IPS DF 6.9 (cell line): ENCODE data around the gene TAF4B.
"Not testable (repeated sequence)": the region's sequence is repeated elsewhere in the genome, so short reads cannot be mapped to it uniquely, and the experiment has no call there.

Experiments
- DNase-seq: peaks from one replicate; pipeline ENCODE4 v3.0.0-alpha.2; 2013; ENCODE audit warnings: low read depth, low spot score
- H3K27ac ChIP-seq: one replicate; pipeline ENCODE4 v1.5.1; 2013; ENCODE audit warnings: low read length, control low read depth
- H3K27me3 ChIP-seq: 2 replicates; pipeline ENCODE4 v1.6.1; 2013; ENCODE audit warnings: mild to moderate bottlenecking, low read length; ENCODE audit not compliant: control insufficient read depth, insufficient read depth
- H3K36me3 ChIP-seq: 2 replicates; pipeline ENCODE4 v1.6.1; 2013; ENCODE audit warnings: low read length; ENCODE audit not compliant: control insufficient read depth, insufficient read depth
- H3K4me1 ChIP-seq: 2 replicates; pipeline ENCODE4 v1.6.1; 2013; ENCODE audit warnings: low read length; ENCODE audit not compliant: control insufficient read depth, insufficient read depth
- H3K4me3 ChIP-seq: 2 replicates; pipeline ENCODE4 v1.5.1; 2013; ENCODE audit warnings: mild to moderate bottlenecking, low read length
- H3K9me3 ChIP-seq: 2 replicates; pipeline ENCODE4 v1.6.1; 2013; ENCODE audit warnings: low read length, inconsistent platforms; ENCODE audit not compliant: control insufficient read depth, insufficient read depth
- WGBS: extraction: QIAGEN DNeasy Blood & Tissue Kit; methylation state at CpG from one replicate; pipeline ENCODE4 v1.1.7; 2013; ENCODE audit warnings: mixed read lengths, missing lambda C conversion rate; ENCODE audit not compliant: insufficient read length, insufficient coverage; 5-methylcytosine and 5-hydroxymethylcytosine counted together

Gene TAF4B

GRCh38 chr18:26226229-26227050 lies at the start of gene TAF4B:
Gene TAF4B, plus strand, starts transcription at chr18:26226445. Its CDS starts 489 bp downstream, at chr18:26226934.
- Histone ChIP-seq H3K27ac (no peak within 1 kb of the TSS), H3K9me3 (no peaks in the 10 kb centered on the region), H3K27me3 (no peaks in the 10 kb centered on the region), H3K4me1 (no peaks in the 10 kb centered on the region), H3K36me3 (no peaks in the 10 kb centered on the region), H3K4me3 (peak within 1 kb of the TSS; percentile 78)
- DNase-seq: peak; percentile 88
- WGBS: no CpG with 5 or more reads among the region's 101 CpGs

GRCh38 chr18:26181343-26181826 lies 44.9 kb upstream of the TAF4B start:
- no peaks in the 10 kb centered on the region for H3K4me1 ChIP-seq
- H3K9me3 ChIP-seq: no peaks in the 10 kb centered on the region
- no peak for DNase-seq
- no CpG with 5 or more reads among the region's 7 CpGs for WGBS
- H3K27ac ChIP-seq: no peak overlapping the region
- H3K4me3 ChIP-seq: no peak overlapping the region
- no peaks in the 10 kb centered on the region for H3K27me3 ChIP-seq
- no peaks in the 10 kb centered on the region for H3K36me3 ChIP-seq

GRCh38 chr18:26183395-26184112 lies 42.7 kb upstream of the TAF4B start:
- no peaks in the 10 kb centered on the region for H3K36me3 ChIP-seq
- DNase-seq: no peak
- no peak overlapping the region for H3K27ac ChIP-seq
- no peaks in the 10 kb centered on the region for H3K9me3 ChIP-seq
- no peaks in the 10 kb centered on the region for H3K27me3 ChIP-seq
- no peak overlapping the region for H3K4me3 ChIP-seq
- H3K4me1 ChIP-seq: no peaks in the 10 kb centered on the region

DNA sequence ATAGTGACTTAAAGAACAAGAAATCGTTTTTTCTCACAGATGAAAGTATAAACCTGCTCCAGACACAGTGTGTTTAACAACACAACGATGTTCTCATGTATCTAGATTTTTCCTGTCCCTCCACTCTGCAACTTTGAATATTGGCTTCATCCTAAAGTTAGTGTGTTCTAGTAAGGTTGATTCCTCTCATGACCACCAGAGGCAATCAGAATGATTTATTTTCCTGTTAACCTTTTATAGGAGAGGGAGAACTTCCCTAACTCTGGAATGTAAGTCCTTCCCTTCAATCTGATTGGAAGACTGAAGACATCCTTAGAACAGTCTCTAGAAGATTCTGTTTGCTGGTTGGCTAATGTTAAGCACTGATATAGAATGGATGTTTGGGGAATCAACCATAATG lies 41.0 kb upstream of the TAF4B start:
- Histone ChIP-seq H3K4me1 (no peaks in the 10 kb centered on the region), H3K9me3 (no peaks in the 10 kb centered on the region), H3K27ac (no peak overlapping the region), H3K4me3 (no peak overlapping the region), H3K27me3 (no peaks in the 10 kb centered on the region), H3K36me3 (no peaks in the 10 kb centered on the region)
- no CpG with 5 or more reads among the region's 2 CpGs for WGBS
- DNase-seq: peak; percentile 1

DNA sequence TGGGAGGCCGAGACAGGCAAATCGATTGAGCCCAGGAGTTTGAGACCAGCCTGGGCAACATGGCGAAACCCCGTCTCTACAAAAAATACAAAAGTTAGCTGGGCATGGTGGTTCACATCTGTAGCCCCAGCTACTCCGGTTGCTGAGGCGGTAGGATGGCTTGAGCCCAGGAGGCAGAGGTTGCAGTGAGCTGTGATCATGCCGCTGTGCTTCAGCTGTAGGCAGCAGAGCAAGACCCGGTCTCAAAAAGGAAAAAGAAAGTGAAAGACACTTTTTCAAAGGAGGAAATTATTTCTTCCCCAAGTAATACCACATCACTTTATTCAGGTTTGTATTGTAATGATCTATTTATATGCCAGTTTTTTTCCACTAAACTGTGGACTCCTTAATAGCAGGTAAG lies 35.7 kb upstream of the TAF4B start:
- H3K9me3 ChIP-seq: no peaks in the 10 kb centered on the region
- no peak overlapping the region for H3K4me3 ChIP-seq
- no peak for DNase-seq
- no peaks in the 10 kb centered on the region for H3K27me3 ChIP-seq
- H3K36me3 ChIP-seq: no peaks in the 10 kb centered on the region
- WGBS: no CpG with 5 or more reads among the region's 8 CpGs
- no peak overlapping the region for H3K27ac ChIP-seq
- no peaks in the 10 kb centered on the region for H3K4me1 ChIP-seq

GRCh38 chr18:26192233-26192632 lies 34.0 kb upstream of the TAF4B start:
- H3K36me3 ChIP-seq: no peaks in the 10 kb centered on the region
- no peak overlapping the region for H3K4me3 ChIP-seq
- H3K9me3 ChIP-seq: no peaks in the 10 kb centered on the region
- DNase-seq: no peak
- H3K27ac ChIP-seq: no peak overlapping the region
- no CpG with 5 or more reads among the region's 1 CpG for WGBS
- no peaks in the 10 kb centered on the region for H3K27me3 ChIP-seq
- no peaks in the 10 kb centered on the region for H3K4me1 ChIP-seq

GRCh38 chr18:26196605-26197004 lies 29.6 kb upstream of the TAF4B start:
- H3K27ac ChIP-seq: no peak overlapping the region
- no CpG with 5 or more reads among the region's 3 CpGs for WGBS

GRCh38 chr18:26202001-26202400 lies 24.2 kb upstream of the TAF4B start:
- not testable (repeated sequence) for H3K36me3 ChIP-seq, H3K27me3 ChIP-seq, H3K9me3 ChIP-seq, H3K27ac ChIP-seq, DNase-seq, H3K4me3 ChIP-seq, H3K4me1 ChIP-seq
- no CpG with 5 or more reads among the region's 9 CpGs for WGBS

More at GRCh38 chr18:26196605-26197004, 29.6 kb upstream of the TAF4B start:
- Histone ChIP-seq H3K36me3 (no peaks in the 10 kb centered on the region), H3K4me3 (no peak overlapping the region), H3K9me3 (no peaks in the 10 kb centered on the region), H3K27me3 (no peaks in the 10 kb centered on the region), H3K4me1 (no peaks in the 10 kb centered on the region)
- no peak for DNase-seq

- Histone ChIP-seq H3K9me3 (no peaks in the 10 kb centered on the region), H3K4me1 (no peaks in the 10 kb centered on the region), H3K27ac (no peak overlapping the region), H3K4me3 (no peak overlapping the region), H3K27me3 (no peaks in the 10 kb centered on the region), H3K36me3 (no peaks in the 10 kb centered on the region)
- DNase-seq: no peak
- WGBS: no CpG with 5 or more reads among the region's 1 CpG
These were observed 20.9 kb upstream of the TAF4B start for GRCh38 chr18:26205318-26205717.

DNA sequence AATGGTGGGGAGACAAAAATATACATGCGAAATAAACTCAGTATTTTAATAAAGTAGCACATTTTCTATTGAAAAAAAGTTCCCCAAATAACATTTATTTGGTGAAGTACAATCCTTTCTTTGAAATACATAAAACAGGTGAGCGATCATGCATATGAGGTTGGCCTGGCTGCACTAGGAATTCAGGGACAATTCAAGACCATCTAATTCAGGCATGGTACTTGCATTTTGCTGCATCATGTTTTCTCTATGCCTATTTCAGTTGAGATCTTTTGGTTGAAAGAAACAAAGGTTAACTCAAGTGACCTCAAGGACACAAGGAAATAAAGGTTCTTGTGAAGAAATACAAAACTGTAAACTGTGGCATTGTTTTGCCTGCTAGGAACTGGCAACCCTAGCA lies 19.8 kb upstream of the TAF4B start:
- Histone ChIP-seq H3K27ac (no peak overlapping the region), H3K36me3 (no peaks in the 10 kb centered on the region), H3K4me3 (no peak overlapping the region), H3K9me3 (no peaks in the 10 kb centered on the region), H3K4me1 (no peaks in the 10 kb centered on the region), H3K27me3 (no peaks in the 10 kb centered on the region)
- no peak for DNase-seq
- WGBS: no CpG with 5 or more reads among the region's 2 CpGs
